SU-DHL-6 (cell line): ENCODE results near the gene PHLDB2.

Source experiments
- H2AFZ ChIP-seq: fragments of 200-600 bp; sonication (generic); 2 replicates; pipeline ENCODE4 v1.6.1; 2014; ENCODE audit warnings: low read depth, mild to moderate bottlenecking, moderate library complexity, mixed read lengths, antibody characterized with exemption, low read length; ENCODE audit not compliant: severe bottlenecking
- H3F3A ChIP-seq: fragments of 200-600 bp; shearing (Covaris generic); 2 replicates; pipeline ENCODE4 v1.6.0; 2016; ENCODE audit warnings: antibody characterized with exemption, mild to moderate bottlenecking; ENCODE audit not compliant: insufficient read depth
- H3K27ac ChIP-seq: fragments of 200-600 bp; sonication (generic); 2 replicates; pipeline ENCODE4 v1.5.1; 2016; ENCODE audit warnings: low read depth, mild to moderate bottlenecking, low read length, moderate library complexity, mixed read lengths
- H3K27me3 ChIP-seq: fragments of 200-600 bp; sonication (generic), shearing (Covaris generic); 2 replicates; pipeline ENCODE4 v1.6.0; 2014; ENCODE audit warnings: mild to moderate bottlenecking, low read length
- H3K36me3 ChIP-seq: fragments of 200-600 bp; sonication (generic); 2 replicates; pipeline ENCODE4 v1.6.1; 2014; ENCODE audit warnings: mild to moderate bottlenecking, low read length, mixed read lengths
- H3K4me2 ChIP-seq: fragments of 300-600, 200-600 bp; shearing (Covaris generic), sonication (generic); 2 replicates; pipeline ENCODE4 v1.6.0; 2014; ENCODE audit warnings: low read length, low read depth, mild to moderate bottlenecking; ENCODE audit not compliant: poor library complexity, severe bottlenecking
- H3K4me3 ChIP-seq: fragments of 200-600 bp; sonication (generic); 2 replicates; pipeline ENCODE4 v1.5.1; 2014; ENCODE audit warnings: antibody characterized with exemption, low read length, mild to moderate bottlenecking, mixed read lengths; ENCODE audit not compliant: insufficient read depth, poor library complexity, severe bottlenecking
- H3K79me2 ChIP-seq: fragments of 200-600 bp; sonication (generic); 2 replicates; pipeline ENCODE4 v1.6.1; 2014; ENCODE audit warnings: mild to moderate bottlenecking, low read length, moderate library complexity; ENCODE audit not compliant: insufficient read depth
- H3K9ac ChIP-seq: fragments of 200-600 bp; sonication (generic); 2 replicates; pipeline ENCODE4 v1.7.0; 2014; ENCODE audit warnings: mild to moderate bottlenecking, low read length
- H3K9me2 ChIP-seq: fragments of 200-600 bp; sonication (generic); replicated peaks from 2 replicates; pipeline ENCODE4 v1.6.1; 2014; ENCODE audit warnings: low read length; ENCODE audit not compliant: insufficient read depth
- H3K9me3 ChIP-seq: fragments of 200-600 bp; sonication (generic); 2 replicates; pipeline ENCODE4 v1.6.1; 2014; ENCODE audit warnings: low read length, mixed read lengths; ENCODE audit not compliant: insufficient read depth
- H4K20me1 ChIP-seq: fragments of 200-600 bp; sonication (generic); 2 replicates; pipeline ENCODE4 v1.6.1; 2014; ENCODE audit warnings: low read depth, mild to moderate bottlenecking, antibody characterized with exemption, low read length, moderate library complexity, mixed read lengths
- CTCF ChIP-seq: fragments of 200-600 bp; sonication (generic); IDR thresholded peaks from one replicate; pipeline ENCODE4 v1.5.1; 2017; ENCODE audit warnings: antibody characterized with exemption, mild to moderate bottlenecking, low read length, moderate library complexity; ENCODE audit not compliant: insufficient read depth, poor library complexity, severe bottlenecking
- EZH2phosphoT487 ChIP-seq: fragments of 200-600 bp; sonication (generic), shearing (Covaris generic); conservative IDR thresholded peaks from 2 replicates; pipeline ENCODE4 v1.6.1; 2018; ENCODE audit warnings: mild to moderate bottlenecking, antibody characterized with exemption, low read length, moderate library complexity, mixed read lengths

The PHLDB2 gene

GRCh38 chr3:111975131-111975530 is 116.1 kb downstream of the PHLDB2 start:
- H3K9ac ChIP-seq: no peak overlapping the region
- H3K4me2 ChIP-seq: no peak overlapping the region
- H3K27me3 ChIP-seq: no peaks in the 10 kb centered on the region
- H4K20me1 ChIP-seq: no peaks in the 10 kb centered on the region
- H2AFZ ChIP-seq: no peak overlapping the region
- H3K27ac ChIP-seq: no peak overlapping the region
- peaks cover 7% of the 10 kb centered on the region; the same call in 1 of the 2 replicates for H3F3A ChIP-seq
- peaks cover 11% of the 10 kb centered on the region for H3K79me2 ChIP-seq
- no peaks in the 10 kb centered on the region for H3K9me2 ChIP-seq
- no peak for TF ChIP-seq EZH2phosphoT487
- no peak for TF ChIP-seq CTCF
- H3K36me3 ChIP-seq: no peaks in the 10 kb centered on the region
- no peak overlapping the region for H3K4me3 ChIP-seq
- H3K9me3 ChIP-seq: no peaks in the 10 kb centered on the region

DNA sequence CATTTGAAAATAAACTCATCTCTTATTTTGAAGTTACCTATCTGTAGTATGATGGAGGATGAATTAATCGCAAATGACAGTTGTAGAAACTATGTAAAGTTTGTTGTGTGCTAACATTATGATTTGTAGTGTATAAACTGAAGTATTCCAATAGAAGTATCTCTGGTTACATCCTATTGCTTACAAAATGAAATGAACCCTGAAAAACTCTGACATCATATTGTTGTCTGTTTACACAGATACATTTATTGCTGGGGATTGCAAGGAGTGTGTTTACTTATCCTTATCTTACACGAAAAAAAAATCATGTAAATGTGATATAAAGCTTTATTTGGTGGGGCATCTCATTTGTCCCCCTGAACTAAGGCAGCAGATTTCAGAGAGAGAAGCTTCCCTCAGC is 117.2 kb downstream of the PHLDB2 start:
- no peaks in the 10 kb centered on the region for H3K36me3 ChIP-seq
- H3K4me3 ChIP-seq: no peak overlapping the region
- no peak overlapping the region for H2AFZ ChIP-seq
- H3K9ac ChIP-seq: no peak overlapping the region
- peaks cover 22% of the 10 kb centered on the region for H3K79me2 ChIP-seq
- H3K9me2 ChIP-seq: no peaks in the 10 kb centered on the region
- no peak overlapping the region for H3K27ac ChIP-seq
- TF ChIP-seq CTCF: no peak
- TF ChIP-seq EZH2phosphoT487: no peak
- no peaks in the 10 kb centered on the region for H3K9me3 ChIP-seq
- no peaks in the 10 kb centered on the region for H3K27me3 ChIP-seq
- no peaks in the 10 kb centered on the region for H4K20me1 ChIP-seq
- no peak overlapping the region for H3K4me2 ChIP-seq
- H3F3A ChIP-seq: peaks cover 7% of the 10 kb centered on the region; the same call in 1 of the 2 replicates

GRCh38 chr3:111978583-111979433 is 119.7 kb downstream of the PHLDB2 start, which contains the start of gene ABHD10:
TSS of gene ABHD10 (plus strand) at chr3:111979026. CDS start at chr3:111979062, 36 bp downstream.
- Histone ChIP-seq H2AFZ (peak within 1 kb of the TSS; percentile 98), H3K27me3 (no peaks in the 10 kb centered on the region), H3F3A (peaks cover 10% of the 10 kb centered on the region; the same call in 1 of the 2 replicates), H4K20me1 (no peaks in the 10 kb centered on the region), H3K79me2 (peaks cover 45% of the 10 kb centered on the region), H3K9ac (peak within 1 kb of the TSS; percentile 68), H3K9me2 (no peaks in the 10 kb centered on the region), H3K36me3 (peaks cover 11% of the 10 kb centered on the region; the same call in 1 of the 2 replicates), H3K4me3 (peak within 1 kb of the TSS; percentile 75), H3K27ac (peak within 1 kb of the TSS; percentile 59), H3K4me2 (peak within 1 kb of the TSS; percentile 98), H3K9me3 (no peaks in the 10 kb centered on the region)
- no peak for TF ChIP-seq CTCF
- TF ChIP-seq EZH2phosphoT487: no peak
